Measurements from ENCODE around the gene MARCHF6.
"Not testable (repeated sequence)": the region's sequence is repeated elsewhere in the genome, so short reads cannot be mapped to it uniquely, and the experiment has no call there.

The MARCHF6 gene

GRCh38 chr5:10324518-10325370 is 28.8 kb upstream of the MARCHF6 start:
- DNase-seq, result no peak

- no peak for DNase-seq
Observed at GRCh38 chr5:10328323-10328722, 25.2 kb upstream of the MARCHF6 start.

- DNase-seq, result no peak
Observed at GRCh38 chr5:10329446-10329819, 24.1 kb upstream of the MARCHF6 start.

GRCh38 chr5:10329820-10330481 is 23.5 kb upstream of the MARCHF6 start:
- peak; percentile 62 for DNase-seq

GRCh38 chr5:10330511-10331230 is 22.8 kb upstream of the MARCHF6 start:
- DNase-seq, result no peak

GRCh38 chr5:10331341-10331796 is 22.1 kb upstream of the MARCHF6 start:
- peak; percentile 60 for DNase-seq

- no peak for DNase-seq
Observed at GRCh38 chr5:10332301-10332700, 21.2 kb upstream of the MARCHF6 start.

- no peak for DNase-seq
Observed at GRCh38 chr5:10333154-10334006, 20.1 kb upstream of the MARCHF6 start.

GRCh38 chr5:10334831-10335230 is 18.7 kb upstream of the MARCHF6 start:
- DNase-seq, result no peak

- DNase-seq, result no peak
Observed at GRCh38 chr5:10335711-10336470, 17.6 kb upstream of the MARCHF6 start.

- DNase-seq, result no peak
Observed at GRCh38 chr5:10337107-10337506, 16.4 kb upstream of the MARCHF6 start.

- no peak for DNase-seq
Observed at GRCh38 chr5:10337986-10338385, 15.5 kb upstream of the MARCHF6 start.

- no peak for DNase-seq
Observed at GRCh38 chr5:10338686-10339057, 14.8 kb upstream of the MARCHF6 start.

GRCh38 chr5:10339058-10339811 is 14.3 kb upstream of the MARCHF6 start:
- DNase-seq, result no peak

- no peak for DNase-seq
Observed at GRCh38 chr5:10339958-10340357, 13.5 kb upstream of the MARCHF6 start.

- DNase-seq, result no peak
Observed at GRCh38 chr5:10343486-10343885, 10.0 kb upstream of the MARCHF6 start.

- not testable (repeated sequence) for DNase-seq
Observed at GRCh38 chr5:10344461-10345106, 8.9 kb upstream of the MARCHF6 start.

GRCh38 chr5:10348258-10348657 is 5.2 kb upstream of the MARCHF6 start:
- DNase-seq, result no peak

GRCh38 chr5:10351199-10351905 is 2.1 kb upstream of the MARCHF6 start:
- no peak for DNase-seq

GRCh38 chr5:10351919-10352318 is 1.6 kb upstream of the MARCHF6 start:
- DNase-seq, result no peak
